ENCODE measurements around the gene ARHGEF40.

DNA sequence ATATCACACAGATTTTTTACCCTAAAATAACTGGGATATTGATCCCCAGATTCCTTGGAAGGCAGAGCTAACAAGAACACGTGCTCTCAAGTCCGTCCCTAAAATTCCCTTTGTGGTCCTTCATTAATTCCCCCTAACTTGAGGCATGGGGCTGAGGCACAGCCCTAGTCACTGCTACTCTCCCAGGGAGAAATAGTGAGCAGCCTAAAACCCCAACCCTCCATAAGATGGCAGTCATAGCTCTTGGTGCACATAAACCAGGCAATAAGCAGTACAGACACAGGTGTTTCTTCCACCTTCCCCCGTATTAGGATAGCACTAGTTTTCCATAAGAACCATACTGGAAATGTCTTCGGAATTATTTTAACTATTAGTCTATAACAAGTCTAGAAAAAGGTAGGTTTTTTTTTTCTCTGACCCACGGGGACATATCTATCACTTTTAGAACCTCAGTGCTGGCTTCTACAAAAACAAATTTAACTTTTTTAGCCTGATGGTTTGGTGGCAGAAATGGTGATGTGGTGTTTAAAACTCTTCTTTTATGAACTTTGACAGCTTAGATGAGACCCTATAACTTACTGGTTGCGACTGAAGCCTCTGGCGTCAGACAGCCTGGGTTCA is 3.1 kb upstream of the ARHGEF40 start:
- TF ChIP-seq, protein P1, sequence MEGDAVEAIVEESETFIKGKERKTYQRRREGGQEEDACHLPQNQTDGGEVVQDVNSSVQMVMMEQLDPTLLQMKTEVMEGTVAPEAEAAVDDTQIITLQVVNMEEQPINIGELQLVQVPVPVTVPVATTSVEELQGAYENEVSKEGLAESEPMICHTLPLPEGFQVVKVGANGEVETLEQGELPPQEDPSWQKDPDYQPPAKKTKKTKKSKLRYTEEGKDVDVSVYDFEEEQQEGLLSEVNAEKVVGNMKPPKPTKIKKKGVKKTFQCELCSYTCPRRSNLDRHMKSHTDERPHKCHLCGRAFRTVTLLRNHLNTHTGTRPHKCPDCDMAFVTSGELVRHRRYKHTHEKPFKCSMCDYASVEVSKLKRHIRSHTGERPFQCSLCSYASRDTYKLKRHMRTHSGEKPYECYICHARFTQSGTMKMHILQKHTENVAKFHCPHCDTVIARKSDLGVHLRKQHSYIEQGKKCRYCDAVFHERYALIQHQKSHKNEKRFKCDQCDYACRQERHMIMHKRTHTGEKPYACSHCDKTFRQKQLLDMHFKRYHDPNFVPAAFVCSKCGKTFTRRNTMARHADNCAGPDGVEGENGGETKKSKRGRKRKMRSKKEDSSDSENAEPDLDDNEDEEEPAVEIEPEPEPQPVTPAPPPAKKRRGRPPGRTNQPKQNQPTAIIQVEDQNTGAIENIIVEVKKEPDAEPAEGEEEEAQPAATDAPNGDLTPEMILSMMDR (IDR thresholded peaks at IDR 0.05 in 4 of 5, conservative IDR thresholded peaks at IDR 0.05 in 1 of 5) = no peak
- no peak for TF ChIP-seq POLR2A (IDR thresholded peaks at IDR 0.05)
